HG03108 (cell line): ENCODE measurements around the gene PREX1.

Source experiments
- ATAC-seq: cut with Tn5 transposase; IDR thresholded peaks from one replicate; pipeline ENCODE4 v1.9.1; 2021; ENCODE audit warnings: moderate library complexity; ENCODE audit not compliant: unreplicated experiment

PREX1 gene

GRCh38 chr20:48626938-48627736 is 200.7 kb downstream of the PREX1 start:
- ATAC-seq: no peak

DNA sequence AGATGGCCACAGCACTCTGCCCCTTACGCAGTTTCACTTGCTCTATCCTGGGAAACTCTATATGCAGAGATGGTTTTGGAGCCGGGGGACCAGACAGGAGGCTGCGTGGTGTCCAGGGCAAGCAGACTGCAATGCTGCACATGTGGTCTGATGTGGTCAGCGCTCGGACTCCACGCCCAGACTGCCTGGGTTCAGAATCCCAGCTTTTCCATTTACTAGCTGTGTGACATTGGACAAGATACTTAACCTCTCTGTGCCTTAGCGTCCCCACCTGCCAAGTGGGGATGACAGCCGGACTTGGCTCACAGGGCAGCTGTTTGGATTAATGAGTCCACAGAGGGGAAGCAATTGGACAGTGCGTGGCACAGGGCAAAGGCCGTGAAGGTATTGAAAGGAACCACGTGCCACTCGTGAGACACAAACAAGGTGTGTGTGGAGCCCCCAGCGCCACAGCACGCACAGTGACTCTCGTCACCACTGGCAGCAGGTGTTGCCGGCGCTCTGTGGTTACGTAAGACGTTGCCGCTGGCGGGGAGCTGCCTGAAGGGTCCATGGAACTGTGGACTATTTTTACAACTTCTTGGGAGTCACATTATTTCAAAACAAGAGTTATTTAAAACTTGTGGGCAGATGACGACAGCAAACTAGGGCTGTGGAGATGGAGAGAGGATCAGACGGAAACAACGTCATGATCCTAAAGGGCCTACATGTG is 201.4 kb downstream of the PREX1 start:
- ATAC-seq: no peak

GRCh38 chr20:48625136-48625900 is 202.5 kb downstream of the PREX1 start:
- no peak for ATAC-seq

DNA sequence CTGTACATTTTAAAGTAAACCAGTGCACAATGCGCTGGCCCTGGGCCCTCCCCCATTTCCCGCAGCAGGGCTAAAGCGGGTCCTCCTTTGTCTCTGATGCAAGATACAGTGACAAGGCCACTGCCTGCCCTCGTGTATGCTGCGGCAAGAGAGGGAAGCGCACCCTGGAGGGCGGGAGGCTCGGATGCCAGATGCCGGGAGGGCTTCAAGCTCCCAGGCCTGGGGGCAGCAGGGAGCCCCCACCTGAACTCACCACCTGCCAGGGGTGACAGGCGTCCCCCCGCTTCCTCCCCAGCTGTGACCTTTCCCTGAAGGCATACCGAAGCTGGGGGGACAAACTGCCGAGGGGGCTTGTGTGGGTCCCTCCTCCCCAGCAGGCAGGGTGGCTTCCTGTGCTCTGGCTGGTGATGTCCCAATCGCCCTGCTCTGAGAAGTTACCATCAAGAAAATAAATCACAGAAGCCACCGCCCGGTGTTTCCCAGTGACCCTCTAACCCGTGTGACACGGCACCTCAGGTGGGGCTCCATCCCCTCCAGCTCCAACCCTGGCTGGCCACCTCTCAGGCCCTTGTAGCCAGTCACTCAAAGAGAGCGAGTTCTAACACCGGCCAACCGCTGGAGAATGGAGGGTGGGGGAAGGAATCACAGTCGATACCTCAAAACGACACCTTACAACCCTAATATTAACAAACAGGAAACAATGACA is 203.3 kb downstream of the PREX1 start:
- no peak for ATAC-seq

DNA sequence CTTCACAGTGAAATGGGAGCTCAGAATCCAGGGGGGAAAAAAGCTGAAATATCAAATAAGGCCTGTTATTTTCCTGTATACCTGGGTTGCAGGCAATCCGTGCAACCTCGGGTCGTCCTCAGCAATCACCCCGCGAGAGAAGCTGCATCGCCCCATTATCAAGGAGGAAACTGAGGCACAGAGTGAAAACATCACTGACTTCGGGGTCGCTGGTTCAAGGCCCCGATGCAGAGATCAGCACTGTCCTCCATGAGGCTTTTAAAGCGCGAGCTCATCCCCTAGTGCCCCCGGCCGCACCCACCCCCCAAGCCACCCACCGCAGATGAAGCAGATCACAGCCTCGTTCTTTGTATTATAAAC is 203.9 kb downstream of the PREX1 start:
- ATAC-seq: no peak

DNA sequence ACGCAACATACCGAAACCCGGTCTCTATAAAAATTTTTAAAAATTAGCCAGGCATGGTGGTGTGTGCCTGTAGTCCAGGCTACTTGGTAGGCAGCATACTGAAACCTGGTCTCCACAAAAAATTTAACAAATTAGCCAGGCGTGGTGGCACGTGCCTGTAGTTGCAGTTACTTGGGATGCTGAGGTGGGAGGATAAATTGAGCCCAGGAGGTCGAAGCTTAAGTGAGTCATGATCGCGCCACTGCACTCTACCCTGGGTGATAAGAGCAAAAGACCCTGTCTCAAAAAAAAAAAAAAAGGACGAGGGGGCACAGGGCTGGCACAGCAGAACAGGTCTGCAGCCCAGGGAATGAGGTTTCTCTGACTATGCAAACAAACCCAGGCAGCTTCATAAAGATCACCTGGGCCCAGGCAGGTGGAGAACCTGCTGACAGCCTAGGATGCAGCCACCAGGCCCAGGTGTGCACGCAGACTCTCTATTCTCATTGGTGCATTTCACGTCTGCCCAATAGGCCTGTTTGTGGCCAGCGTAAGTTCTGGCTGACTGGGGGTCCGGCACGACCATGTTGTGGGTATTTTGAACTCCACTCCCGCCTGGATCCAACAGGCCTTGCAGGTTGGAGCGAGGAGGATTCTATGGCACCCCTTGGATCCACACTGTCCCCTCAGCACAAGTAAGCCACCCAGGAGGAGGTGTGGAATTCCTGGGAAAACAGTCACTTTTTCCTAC is 204.5 kb downstream of the PREX1 start:
- no peak for ATAC-seq

DNA sequence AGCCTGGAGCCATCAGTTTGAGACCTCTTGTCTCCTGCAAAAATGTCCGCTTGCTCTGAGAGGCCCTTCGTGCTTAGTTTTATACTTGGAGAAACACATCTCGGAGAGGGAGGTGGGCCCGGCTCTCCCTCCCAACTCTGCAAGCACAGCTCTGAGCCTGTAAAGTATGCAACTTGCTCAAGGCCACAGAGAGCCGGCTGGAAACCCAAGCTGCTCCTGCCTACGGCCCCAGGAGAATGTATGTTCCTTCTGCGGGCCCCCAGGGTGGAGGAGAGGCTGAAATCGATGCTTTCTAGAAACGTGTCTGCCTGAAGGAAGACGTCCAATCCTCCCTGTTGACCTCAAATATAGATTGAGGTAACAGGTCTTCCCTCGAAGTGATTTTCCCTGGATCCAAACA is 205.4 kb downstream of the PREX1 start:
- no peak for ATAC-seq

GRCh38 chr20:48621376-48622078 is 206.3 kb downstream of the PREX1 start:
- no peak for ATAC-seq

DNA sequence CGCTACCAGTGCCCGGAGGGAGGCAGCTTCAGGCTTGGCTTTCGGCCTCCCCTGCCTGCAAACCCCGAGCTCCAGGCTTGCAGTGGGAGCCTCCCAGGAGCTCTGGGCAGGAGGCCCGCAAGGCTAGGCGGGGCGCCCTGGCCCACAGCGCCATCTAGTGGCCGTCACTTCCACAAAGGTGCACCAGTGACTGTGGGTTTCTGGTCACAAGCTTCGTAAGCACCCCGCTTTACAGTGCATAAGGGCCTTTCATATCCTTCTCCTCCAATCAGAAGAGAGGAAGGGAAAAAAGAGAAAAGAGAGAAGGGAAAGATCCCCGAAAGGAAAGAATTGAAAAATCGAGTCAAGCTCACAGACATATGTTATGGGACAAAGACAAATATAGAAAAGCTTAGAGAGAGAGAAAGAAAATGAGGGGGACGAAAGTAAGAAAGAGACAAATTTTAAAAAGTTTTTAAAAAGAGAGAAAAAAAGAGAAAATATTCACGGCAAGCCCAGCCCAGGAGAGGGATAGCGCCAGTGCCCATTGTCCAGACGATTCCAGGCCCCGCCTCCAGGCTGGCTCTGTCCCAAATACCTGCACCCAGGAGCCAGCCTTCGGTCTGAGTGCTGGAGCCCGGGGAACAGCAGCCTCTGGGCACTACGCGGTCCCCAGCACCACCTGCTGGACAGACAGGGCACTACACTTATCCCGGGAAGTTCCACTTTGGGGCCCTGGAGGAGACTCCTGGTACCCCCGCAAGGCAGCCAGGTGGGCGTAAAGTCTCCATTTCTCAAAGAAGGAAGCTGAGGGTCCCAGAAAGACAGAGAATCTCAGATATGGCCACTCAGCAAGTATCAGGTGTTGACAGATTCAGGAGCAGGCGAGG is 207.1 kb downstream of the PREX1 start:
- no peak for ATAC-seq

DNA sequence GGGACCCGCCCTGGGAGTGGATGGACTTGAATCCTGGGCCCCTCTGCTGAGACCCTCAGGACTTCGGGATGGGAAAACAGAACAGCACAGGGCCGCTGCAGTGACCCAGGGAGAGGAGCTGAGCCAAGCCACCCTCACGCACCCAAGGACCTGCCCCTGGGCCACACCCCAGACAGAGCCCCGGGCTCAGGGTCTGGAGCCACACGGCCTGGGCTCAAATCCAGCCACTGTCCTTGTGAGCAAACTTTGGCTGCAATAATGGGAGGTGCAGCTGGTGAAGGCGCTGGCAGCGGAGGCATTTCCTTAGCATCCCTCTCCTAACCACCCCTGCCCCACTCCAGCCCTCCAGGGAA is 207.7 kb downstream of the PREX1 start:
- ATAC-seq: no peak

DNA sequence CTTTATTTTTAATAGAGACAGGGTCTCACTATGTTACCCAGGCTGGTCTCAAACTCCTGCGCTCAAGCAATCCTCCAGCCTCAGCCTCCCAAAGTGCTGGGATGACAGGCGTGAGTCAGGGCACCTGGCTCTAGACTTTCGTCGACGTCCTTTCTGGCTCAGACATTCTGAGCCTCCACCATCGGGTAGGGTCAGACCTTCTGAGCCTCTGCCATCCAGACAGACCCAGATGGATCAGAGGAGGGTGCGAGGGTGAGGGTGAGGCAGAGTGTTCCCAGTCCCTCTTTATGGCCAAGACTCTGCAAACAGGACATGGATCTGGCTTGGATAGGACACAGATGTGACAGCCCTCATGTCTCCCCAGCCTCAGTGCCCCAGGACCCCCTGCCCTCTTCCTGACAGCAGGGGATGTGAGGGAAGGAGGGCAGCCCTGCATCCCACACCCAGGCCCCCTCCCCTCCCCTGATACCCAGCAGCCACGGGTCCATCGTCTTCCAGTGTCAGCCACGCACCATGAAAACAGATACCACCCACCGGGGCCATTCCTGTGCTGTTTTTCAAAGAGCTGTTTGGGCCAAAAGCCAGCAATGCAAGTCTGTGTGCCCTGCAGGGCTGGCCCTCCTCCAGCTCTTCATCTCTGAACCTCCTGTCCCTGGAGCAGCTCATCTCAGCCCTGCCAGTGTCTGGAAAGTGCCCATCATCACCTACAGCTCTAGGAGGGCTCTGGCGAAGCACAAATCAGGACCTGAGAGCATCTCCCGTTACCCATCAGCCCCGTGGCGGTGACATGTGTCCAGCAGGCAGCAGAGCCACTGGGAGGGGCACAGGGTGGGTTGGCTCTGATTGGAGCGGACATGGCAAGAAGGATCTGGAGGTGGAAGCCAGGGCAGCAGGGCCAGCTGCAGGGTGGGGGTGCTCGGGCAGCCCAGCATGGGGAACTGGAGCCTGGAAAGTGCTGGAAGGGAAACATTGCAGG is 208.4 kb downstream of the PREX1 start:
- no peak for ATAC-seq

DNA sequence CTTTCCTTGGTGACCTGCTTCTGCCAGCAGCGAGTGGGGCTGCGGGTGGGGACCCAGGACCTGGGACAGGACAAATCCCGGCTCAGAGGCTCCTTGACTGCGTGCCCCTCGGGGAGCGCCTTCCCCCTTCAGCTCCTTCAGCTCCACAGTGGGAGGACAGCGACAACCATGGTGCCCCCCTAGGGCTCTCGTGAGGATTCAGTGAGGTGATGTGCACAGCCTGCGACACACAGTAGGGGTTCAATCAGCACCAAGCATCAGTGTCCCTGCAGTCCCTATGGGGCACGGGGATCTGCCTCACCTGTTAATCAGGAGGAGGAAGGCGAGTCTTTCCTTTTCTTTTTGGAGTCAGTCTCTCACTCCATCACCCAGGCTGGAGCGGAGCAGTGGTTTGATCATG is 209.2 kb downstream of the PREX1 start:
- ATAC-seq: no peak

DNA sequence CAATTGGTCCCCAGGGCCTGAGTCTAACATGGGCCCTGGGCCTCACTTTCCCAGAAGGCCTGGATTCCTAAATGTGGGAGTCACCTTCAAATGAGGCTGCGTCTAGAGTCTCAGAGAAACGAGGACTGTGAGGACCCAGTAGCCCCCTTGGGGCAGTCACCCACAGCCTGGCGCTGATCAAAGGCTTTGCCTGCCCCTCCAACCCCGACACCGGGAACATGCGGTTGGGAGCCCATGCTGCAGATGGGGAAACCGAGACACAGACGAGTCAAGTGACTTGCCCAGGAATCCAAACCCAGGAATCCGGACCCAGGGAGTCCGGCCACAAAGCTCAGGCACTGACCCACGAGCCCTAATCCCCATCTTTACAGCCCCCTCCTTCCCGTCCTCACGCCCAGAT is 209.7 kb downstream of the PREX1 start:
- no peak for ATAC-seq

GRCh38 chr20:48617481-48617880 is 210.3 kb downstream of the PREX1 start:
- ATAC-seq: no peak

GRCh38 chr20:48616481-48616880 is 211.3 kb downstream of the PREX1 start:
- ATAC-seq: no peak

- ATAC-seq: no peak
Observed at GRCh38 chr20:48615871-48616270, 211.9 kb downstream of the PREX1 start.

DNA sequence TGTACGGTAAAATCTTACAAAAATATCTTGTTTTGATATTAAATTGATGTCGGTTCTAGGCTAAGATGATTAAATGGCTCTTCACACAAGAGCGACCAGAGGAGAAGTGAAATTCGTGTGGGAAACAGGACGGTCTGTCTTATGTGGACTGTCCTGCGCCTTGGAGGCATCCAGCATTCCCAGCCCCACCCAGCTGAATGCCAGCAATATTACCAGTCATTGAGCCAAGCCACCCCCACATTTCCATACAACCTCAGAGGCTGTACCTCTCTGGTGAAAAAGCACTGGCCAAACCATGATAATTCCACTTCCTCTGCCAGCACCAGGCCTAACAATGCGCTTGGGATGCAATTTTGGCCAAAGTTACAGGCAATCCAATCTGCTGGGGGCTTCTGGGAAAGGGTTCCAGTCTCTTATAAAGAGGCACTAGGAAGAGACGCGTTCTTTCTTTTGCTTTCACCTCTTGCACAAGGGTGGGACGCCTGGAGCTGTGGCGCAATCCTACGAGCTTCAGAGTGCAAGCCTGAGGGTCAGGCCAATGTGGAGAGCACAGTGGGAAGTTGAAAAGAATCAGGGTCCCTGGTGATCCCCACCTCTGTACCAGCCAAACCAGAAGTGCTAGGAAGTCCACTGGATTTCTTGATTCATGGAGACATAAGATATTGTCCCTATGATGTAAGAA is 213.1 kb downstream of the PREX1 start:
- ATAC-seq: no peak
